HCT116 (cell line): ENCODE data around the gene DENND5A.

Experiments
- EGR1 ChIP-seq: IDR thresholded peaks from 2 replicates; pipeline ENCODE4 v1.6.1; 2012; ENCODE audit warnings: low read depth
- FOSL1 ChIP-seq: IDR thresholded peaks from 2 replicates; pipeline ENCODE4 v1.6.1; 2012; ENCODE audit warnings: low read depth
- RAD21 ChIP-seq: IDR thresholded peaks from 2 replicates; pipeline ENCODE4 v1.6.1; 2012; ENCODE audit warnings: low read depth, mild to moderate bottlenecking
- YY1 ChIP-seq: IDR thresholded peaks from 2 replicates; pipeline ENCODE4 v1.6.1; 2011; ENCODE audit warnings: low read length, low read depth, moderate library complexity, mild to moderate bottlenecking; ENCODE audit not compliant: insufficient replicate concordance; ENCODE audit errors: extremely low read depth
- TF ChIP-seq, protein P1 (sequence below), 3 experiments: fragments of 200-600 bp in 1 of 3; sonication (generic) in 1 of 3; IDR thresholded peaks in 2 of 3; conservative IDR thresholded peaks in 1 of 3; 2 replicates each; pipeline ENCODE4 v1.5.1; 2012 to 2017; ENCODE audit warnings: low read depth in 2 of 3, low read length in 2 of 3, antibody characterized with exemption in 1 of 3, borderline replicate concordance in 1 of 3, control low read depth in 1 of 3, mild to moderate bottlenecking in 1 of 3, mixed read lengths in 1 of 3, mixed run types in 1 of 3, moderate library complexity in 1 of 3; ENCODE audit not compliant: insufficient read depth in 1 of 3

GRCh38 chr11:9118277-9118676 is 146.9 kb downstream of the DENND5A start:
- TF ChIP-seq, protein P1, sequence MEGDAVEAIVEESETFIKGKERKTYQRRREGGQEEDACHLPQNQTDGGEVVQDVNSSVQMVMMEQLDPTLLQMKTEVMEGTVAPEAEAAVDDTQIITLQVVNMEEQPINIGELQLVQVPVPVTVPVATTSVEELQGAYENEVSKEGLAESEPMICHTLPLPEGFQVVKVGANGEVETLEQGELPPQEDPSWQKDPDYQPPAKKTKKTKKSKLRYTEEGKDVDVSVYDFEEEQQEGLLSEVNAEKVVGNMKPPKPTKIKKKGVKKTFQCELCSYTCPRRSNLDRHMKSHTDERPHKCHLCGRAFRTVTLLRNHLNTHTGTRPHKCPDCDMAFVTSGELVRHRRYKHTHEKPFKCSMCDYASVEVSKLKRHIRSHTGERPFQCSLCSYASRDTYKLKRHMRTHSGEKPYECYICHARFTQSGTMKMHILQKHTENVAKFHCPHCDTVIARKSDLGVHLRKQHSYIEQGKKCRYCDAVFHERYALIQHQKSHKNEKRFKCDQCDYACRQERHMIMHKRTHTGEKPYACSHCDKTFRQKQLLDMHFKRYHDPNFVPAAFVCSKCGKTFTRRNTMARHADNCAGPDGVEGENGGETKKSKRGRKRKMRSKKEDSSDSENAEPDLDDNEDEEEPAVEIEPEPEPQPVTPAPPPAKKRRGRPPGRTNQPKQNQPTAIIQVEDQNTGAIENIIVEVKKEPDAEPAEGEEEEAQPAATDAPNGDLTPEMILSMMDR (IDR thresholded peaks at IDR 0.05 in 2 of 3, conservative IDR thresholded peaks at IDR 0.05 in 1 of 3; ENCODE audit: borderline replicate concordance in 1 of 3, insufficient read depth in 1 of 3, low read depth in 2 of 3, low read length in 2 of 3), result no peak
- TF ChIP-seq YY1, result no peak
- no peak for TF ChIP-seq EGR1
- no peak for TF ChIP-seq RAD21
- TF ChIP-seq FOSL1, result no peak
